ENCODE measurements around the gene VPS45.

DNA sequence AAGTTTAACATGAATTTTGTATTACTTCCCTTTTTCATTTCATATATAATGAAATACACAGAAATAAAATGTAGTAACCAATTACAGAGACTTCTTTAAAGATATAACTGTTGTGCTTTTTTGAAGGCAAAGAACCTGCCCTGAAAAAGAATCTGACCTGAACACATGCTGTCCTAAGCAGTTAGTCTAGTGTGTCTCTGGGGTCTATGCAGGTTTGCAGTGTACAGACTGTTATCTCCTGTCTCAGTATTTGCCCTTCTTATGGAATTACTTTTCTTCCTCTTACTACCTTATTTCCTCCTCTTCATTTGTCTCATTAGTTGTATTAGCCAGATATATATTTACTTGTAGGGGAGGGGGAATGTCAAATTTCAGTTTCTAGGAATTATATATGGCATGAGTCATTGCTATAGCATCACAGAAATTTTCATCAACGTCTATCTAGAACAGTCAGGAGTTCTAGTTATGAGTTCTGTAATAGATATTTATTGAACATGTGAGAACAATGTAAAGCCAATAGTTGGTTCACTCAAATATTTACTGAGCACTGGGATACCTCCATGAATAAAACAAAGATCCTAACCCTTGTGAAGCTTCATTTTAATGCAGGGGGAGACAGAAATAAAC is 53.8 kb downstream of the VPS45 start:
- no peak for TF ChIP-seq POLR2A (IDR thresholded peaks at IDR 0.05)
- TF ChIP-seq, protein P1, sequence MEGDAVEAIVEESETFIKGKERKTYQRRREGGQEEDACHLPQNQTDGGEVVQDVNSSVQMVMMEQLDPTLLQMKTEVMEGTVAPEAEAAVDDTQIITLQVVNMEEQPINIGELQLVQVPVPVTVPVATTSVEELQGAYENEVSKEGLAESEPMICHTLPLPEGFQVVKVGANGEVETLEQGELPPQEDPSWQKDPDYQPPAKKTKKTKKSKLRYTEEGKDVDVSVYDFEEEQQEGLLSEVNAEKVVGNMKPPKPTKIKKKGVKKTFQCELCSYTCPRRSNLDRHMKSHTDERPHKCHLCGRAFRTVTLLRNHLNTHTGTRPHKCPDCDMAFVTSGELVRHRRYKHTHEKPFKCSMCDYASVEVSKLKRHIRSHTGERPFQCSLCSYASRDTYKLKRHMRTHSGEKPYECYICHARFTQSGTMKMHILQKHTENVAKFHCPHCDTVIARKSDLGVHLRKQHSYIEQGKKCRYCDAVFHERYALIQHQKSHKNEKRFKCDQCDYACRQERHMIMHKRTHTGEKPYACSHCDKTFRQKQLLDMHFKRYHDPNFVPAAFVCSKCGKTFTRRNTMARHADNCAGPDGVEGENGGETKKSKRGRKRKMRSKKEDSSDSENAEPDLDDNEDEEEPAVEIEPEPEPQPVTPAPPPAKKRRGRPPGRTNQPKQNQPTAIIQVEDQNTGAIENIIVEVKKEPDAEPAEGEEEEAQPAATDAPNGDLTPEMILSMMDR (IDR thresholded peaks at IDR 0.05): no peak

All from lower leg skin (tissue), 3 donors.